Activated naive CD4-positive, alpha-beta T cell treated with anti-CD3 and anti-CD28 coated beads, Interleukin-2, amount 50 U/mL, for 16 hours (primary cell): ENCODE measurements around the gene SNN.
A peak's percentile ranks its signal among the peaks of the same experiment; 100 is the strongest.

Source experiments
- DNase-seq: peaks from one replicate; pipeline ENCODE4 v3.0.0-alpha.2; 2020

The SNN gene

GRCh38 chr16:11681976-11682654 lies 13.9 kb downstream of the SNN start:
- no peak for DNase-seq

GRCh38 chr16:11682655-11683096 lies 14.4 kb downstream of the SNN start:
- DNase-seq = no peak

- no peak for DNase-seq
These were observed 14.9 kb downstream of the SNN start for GRCh38 chr16:11683145-11683544.

GRCh38 chr16:11684231-11685025 lies 16.2 kb downstream of the SNN start:
- no peak for DNase-seq

GRCh38 chr16:11685844-11686618 lies 17.8 kb downstream of the SNN start:
- DNase-seq = no peak

GRCh38 chr16:11686713-11687380 lies 18.6 kb downstream of the SNN start:
- no peak for DNase-seq

GRCh38 chr16:11687601-11688519 lies 19.6 kb downstream of the SNN start:
- no peak for DNase-seq

- DNase-seq = no peak
These were observed 20.2 kb downstream of the SNN start for GRCh38 chr16:11688520-11688886.

- DNase-seq = no peak
These were observed 21.0 kb downstream of the SNN start for GRCh38 chr16:11689031-11689840.

GRCh38 chr16:11691235-11691634 lies 23.0 kb downstream of the SNN start:
- DNase-seq = no peak

GRCh38 chr16:11691771-11692170 lies 23.5 kb downstream of the SNN start:
- no peak for DNase-seq

- DNase-seq = no peak
These were observed 23.9 kb downstream of the SNN start for GRCh38 chr16:11692171-11692570.

GRCh38 chr16:11692651-11693050 lies 24.4 kb downstream of the SNN start:
- DNase-seq = no peak

- DNase-seq = no peak
These were observed 28.2 kb downstream of the SNN start for GRCh38 chr16:11696266-11697012.

GRCh38 chr16:11697319-11697718 lies 29.1 kb downstream of the SNN start:
- no peak for DNase-seq

- peak; percentile 21 for DNase-seq
These were observed 30.0 kb downstream of the SNN start for GRCh38 chr16:11698271-11698689.

GRCh38 chr16:11699234-11699894 lies 31.1 kb downstream of the SNN start:
- DNase-seq = no peak

- DNase-seq = no peak
These were observed 32.2 kb downstream of the SNN start for GRCh38 chr16:11700264-11701029.
